Naive thymus-derived CD8-positive, alpha-beta T cell (primary cell): ENCODE measurements around the gene BRD7. TPM values are rescaled to one million over a fixed set of nuclear protein-coding genes. Genes with fewer than 3 reads are reported as not detected.

Experiments
- ATAC-seq, 2 donors: fragments of 150-1000 bp; cut with Tn5 transposase in 1 of 2; sonication (Bioruptor Pico), chemical (Tn5 transposase) in 1 of 2; 1 replicate in 1 of 2; 2 replicates in 1 of 2; pipeline ENCODE4 v1.10.0; 2021; ENCODE audit warnings: mild to moderate bottlenecking in 2 of 2, moderate library complexity in 2 of 2
- POLR2A ChIA-PET: fragments of 350-600 bp; sonication (Branson Sonifier 250); formaldehyde crosslinking; loops from one replicate; lab custom pipeline; 2021; ENCODE audit warnings: antibody characterized with exemption; lab: Charles Lee
- DNase-seq, 10 donors: peaks; one replicate each; pipeline versions ENCODE4 v3.0.0 to v3.0.0-alpha.2; 2020 to 2022
- H3K27ac Mint-ChIP-seq, 10 donors: one replicate each; pipeline ENCODE4 v1.8.0; 2020 to 2022; ENCODE audit warnings: mild to moderate bottlenecking in 10 of 10, mixed read lengths in 10 of 10, moderate library complexity in 4 of 10, inconsistent platforms in 1 of 10
- H3K27me3 Mint-ChIP-seq, 5 donors: one replicate each; pipeline ENCODE4 v1.8.0; 2021 to 2022; ENCODE audit warnings: mixed read lengths in 5 of 5
- H3K36me3 Mint-ChIP-seq, 3 donors: one replicate each; pipeline ENCODE4 v1.8.0; 2020 to 2022; ENCODE audit warnings: mixed read lengths in 3 of 3, mild to moderate bottlenecking in 2 of 3, inconsistent platforms in 1 of 3
- H3K4me1 Mint-ChIP-seq, 4 donors: one replicate each; pipeline ENCODE4 v1.8.0; 2021 to 2022; ENCODE audit warnings: mixed read lengths in 4 of 4
- H3K4me3 Mint-ChIP-seq, 10 donors: one replicate each; pipeline ENCODE4 v1.8.0; 2020 to 2022; ENCODE audit warnings: mild to moderate bottlenecking in 10 of 10, mixed read lengths in 10 of 10, moderate library complexity in 6 of 10, inconsistent platforms in 1 of 10
- H3K9me3 Mint-ChIP-seq, 9 donors: one replicate each; pipeline ENCODE4 v1.8.0; 2020 to 2022; ENCODE audit warnings: mixed read lengths in 9 of 9, mild to moderate bottlenecking in 3 of 9, inconsistent platforms in 1 of 9, moderate library complexity in 1 of 9
- polyA plus RNA-seq, 3 donors: library from polyadenylated mRNA; unstranded; fragments of 300-500 nt; fragmentation: Illumina TruSeq; gene quantifications; one replicate each; pipeline ENCODE4 v1.2.3, GENCODE V29; 2021
- total RNA-seq, 8 experiments: library from RNA in 2 of 8; stranded (reverse) in 2 of 8; gene quantifications; one replicate each; pipeline ENCODE4 v1.2.3 and lab custom pipeline; 2021 to 2026

The BRD7 gene
- total and polyA plus RNA-seq, 5 experiments from 2014 or later: 42.5 to 82.8 (median 62.6) TPM

GRCh38 chr16:50384500-50385135 lies 15.8 kb upstream of the BRD7 start:
- peaks cover 0 to 2% (median 0%) of the 10 kb centered on the region in 4 donors for H3K4me1 Mint-ChIP-seq
- no peaks in the 10 kb centered on the region for H3K36me3 Mint-ChIP-seq
- no peak for DNase-seq
- H3K27ac Mint-ChIP-seq: peak overlapping the region in 1 of 10 donors; percentile 27
- POLR2A ChIA-PET: no interaction called here
- no peak overlapping the region for H3K4me3 Mint-ChIP-seq
- ATAC-seq: no peak
- no peaks in the 10 kb centered on the region for H3K9me3 Mint-ChIP-seq
- peaks cover 0 to 10% (median 2%) of the 10 kb centered on the region in 5 donors for H3K27me3 Mint-ChIP-seq

- H3K9me3 Mint-ChIP-seq: no peaks in the 10 kb centered on the region
- H3K27ac Mint-ChIP-seq: no peak overlapping the region
- DNase-seq (no peak), ATAC-seq (no peak)
- peaks cover 0 to 2% (median 0%) of the 10 kb centered on the region in 4 donors for H3K4me1 Mint-ChIP-seq
- no peaks in the 10 kb centered on the region for H3K36me3 Mint-ChIP-seq
- POLR2A ChIA-PET: no interaction called here
- no peak overlapping the region for H3K4me3 Mint-ChIP-seq
- peaks cover 0 to 12% (median 3%) of the 10 kb centered on the region in 5 donors for H3K27me3 Mint-ChIP-seq
Observed at GRCh38 chr16:50381679-50382440, 13.1 kb upstream of the BRD7 start.

GRCh38 chr16:50378417-50378816 lies 9.6 kb upstream of the BRD7 start:
- DNase-seq (no peak), ATAC-seq (no peak)
- Mint-ChIP-seq H3K27ac (no peak overlapping the region), H3K27me3 (peaks cover 4 to 16% (median 8%) of the 10 kb centered on the region in 5 donors), H3K36me3 (no peaks in the 10 kb centered on the region), H3K9me3 (no peaks in the 10 kb centered on the region), H3K4me1 (peaks cover 0 to 4% (median 0%) of the 10 kb centered on the region in 4 donors), H3K4me3 (no peak overlapping the region)
- POLR2A ChIA-PET: no interaction called here

GRCh38 chr16:50377001-50377400 lies 8.2 kb upstream of the BRD7 start:
- Mint-ChIP-seq H3K4me3 (no peak overlapping the region), H3K27ac (peak overlapping the region in 2 of 10 donors; percentile 2 to 25), H3K36me3 (no peaks in the 10 kb centered on the region), H3K27me3 (peaks cover 4 to 16% (median 8%) of the 10 kb centered on the region in 5 donors), H3K9me3 (no peaks in the 10 kb centered on the region), H3K4me1 (peaks cover 0 to 4% (median 0%) of the 10 kb centered on the region in 4 donors)
- ATAC-seq (no peak), DNase-seq (no peak)
- POLR2A ChIA-PET: interaction anchor here (1.0 kb wide), 1 partner anchor 287 kb away, joined by 3 read pairs; no protein-coding TSS in a partner anchor

- peaks cover 4 to 13% (median 8%) of the 10 kb centered on the region in 5 donors for H3K27me3 Mint-ChIP-seq
- POLR2A ChIA-PET: no interaction called here
- peaks cover 13 to 14% (median 13%) of the 10 kb centered on the region in 4 donors for H3K4me1 Mint-ChIP-seq
- ATAC-seq (no peak), DNase-seq (no peak)
- no peaks in the 10 kb centered on the region for H3K9me3 Mint-ChIP-seq
- no peaks in the 10 kb centered on the region for H3K36me3 Mint-ChIP-seq
- H3K27ac Mint-ChIP-seq: peak overlapping the region in 3 of 10 donors; percentile 37 to 56 (median 53)
- no peak overlapping the region for H3K4me3 Mint-ChIP-seq
Observed at GRCh38 chr16:50373780-50374179, 5.0 kb upstream of the BRD7 start.

- no peak for ATAC-seq
- no peak for DNase-seq
- H3K4me3 Mint-ChIP-seq: no peak overlapping the region
- peak overlapping the region in 2 of 10 donors; percentile 46 to 56 for H3K27ac Mint-ChIP-seq
- no peaks in the 10 kb centered on the region for H3K36me3 Mint-ChIP-seq
- POLR2A ChIA-PET: no interaction called here
- H3K27me3 Mint-ChIP-seq: peaks cover 4 to 13% (median 8%) of the 10 kb centered on the region in 5 donors
- peaks cover 13 to 14% (median 13%) of the 10 kb centered on the region in 4 donors for H3K4me1 Mint-ChIP-seq
- no peaks in the 10 kb centered on the region for H3K9me3 Mint-ChIP-seq
Observed at GRCh38 chr16:50373345-50373701, 4.5 kb upstream of the BRD7 start.

- Mint-ChIP-seq H3K27ac (peak overlapping the region in 1 of 10 donors; percentile 46), H3K4me3 (no peak overlapping the region), H3K4me1 (peaks cover 16 to 18% (median 17%) of the 10 kb centered on the region in 4 donors), H3K27me3 (peaks cover 4 to 13% (median 8%) of the 10 kb centered on the region in 5 donors), H3K36me3 (no peaks in the 10 kb centered on the region), H3K9me3 (no peaks in the 10 kb centered on the region)
- POLR2A ChIA-PET: no interaction called here
- DNase-seq (no peak), ATAC-seq (no peak)
Observed at GRCh38 chr16:50372611-50373344, 4.0 kb upstream of the BRD7 start.

- H3K36me3 Mint-ChIP-seq: no peaks in the 10 kb centered on the region
- DNase-seq: no peak
- POLR2A ChIA-PET: no interaction called here
Observed at GRCh38 chr16:50371936-50372595, 3.3 kb upstream of the BRD7 start.

GRCh38 chr16:50371036-50371716 lies 2.4 kb upstream of the BRD7 start:
- ATAC-seq: no peak
- POLR2A ChIA-PET: no interaction called here
- H3K9me3 Mint-ChIP-seq: no peaks in the 10 kb centered on the region
- peaks cover 2 to 11% (median 8%) of the 10 kb centered on the region in 5 donors for H3K27me3 Mint-ChIP-seq
- H3K4me1 Mint-ChIP-seq: peaks cover 21 to 32% (median 28%) of the 10 kb centered on the region in 4 donors
- H3K36me3 Mint-ChIP-seq: peaks cover 0 to 6% (median 0%) of the 10 kb centered on the region in 3 donors
- DNase-seq: no peak
- H3K4me3 Mint-ChIP-seq: no peak overlapping the region
- peak overlapping the region in 3 of 10 donors; percentile 31 to 95 (median 46) for H3K27ac Mint-ChIP-seq

More at GRCh38 chr16:50371936-50372595, 3.3 kb upstream of the BRD7 start:
- Mint-ChIP-seq H3K4me3 (peak overlapping the region in 3 of 10 donors; percentile 20 to 40 (median 24)), H3K27ac (peak overlapping the region in 6 of 10 donors; percentile 11 to 84 (median 62)), H3K9me3 (no peaks in the 10 kb centered on the region), H3K4me1 (peaks cover 20 to 24% (median 23%) of the 10 kb centered on the region in 4 donors), H3K27me3 (peaks cover 3 to 11% (median 8%) of the 10 kb centered on the region in 5 donors)
- no peak for ATAC-seq

- peak overlapping the region; percentile 93 to 99 (median 97) for H3K27ac Mint-ChIP-seq
- peaks cover 0 to 23% (median 3%) of the 10 kb centered on the region in 3 donors for H3K36me3 Mint-ChIP-seq
- H3K4me3 Mint-ChIP-seq: peak overlapping the region; percentile 85 to 98 (median 90)
- no peak for ATAC-seq
- POLR2A ChIA-PET: interaction anchor here (0.7 to 1.0 kb wide), 2 partner anchors 19 to 312 kb away, joined by 3 to 4 read pairs; partner anchors contain the start of gene SNX20
- peaks cover 2 to 8% (median 5%) of the 10 kb centered on the region in 5 donors for H3K27me3 Mint-ChIP-seq
- DNase-seq: peak in 1 of 10 donors; percentile 6
- H3K4me1 Mint-ChIP-seq: peaks cover 28 to 51% (median 47%) of the 10 kb centered on the region in 4 donors
- H3K9me3 Mint-ChIP-seq: no peaks in the 10 kb centered on the region
Observed at GRCh38 chr16:50369133-50369804, 481 bp upstream of the BRD7 start.

GRCh38 chr16:50367777-50368409 lies 895 bp downstream of the BRD7 start:
- H3K27me3 Mint-ChIP-seq: no peaks in the 10 kb centered on the region
- ATAC-seq (no peak), DNase-seq (no peak)
- H3K9me3 Mint-ChIP-seq: no peaks in the 10 kb centered on the region
- peaks cover 0 to 35% (median 3%) of the 10 kb centered on the region in 3 donors for H3K36me3 Mint-ChIP-seq
- H3K27ac Mint-ChIP-seq: peak overlapping the region; percentile 68 to 95 (median 90)
- POLR2A ChIA-PET: interaction anchor here (0.7 to 1.0 kb wide), 2 partner anchors 297 to 379 kb away, joined by 3 to 6 read pairs; no protein-coding TSS in a partner anchor
- H3K4me3 Mint-ChIP-seq: peak overlapping the region; percentile 78 to 97 (median 92)
- H3K4me1 Mint-ChIP-seq: peaks cover 31 to 63% (median 55%) of the 10 kb centered on the region in 4 donors
